Liver (tissue), 9 donors: ENCODE measurements around the gene PYDC1. TPM values are rescaled to one million over a fixed set of nuclear protein-coding genes. Genes with fewer than 3 reads are reported as not detected.

Experiments
- DNase-seq: peaks from one replicate; pipeline ENCODE4 v3.0.0-alpha.2; 2017; ENCODE audit warnings: low spot score
- H3K27ac ChIP-seq, 2 donors: one replicate each; pipeline ENCODE4 v1.7.0; 2013; ENCODE audit warnings: inconsistent platforms in 2 of 2, low read length in 2 of 2, control low read depth in 1 of 2, low read depth in 1 of 2, mild to moderate bottlenecking in 1 of 2
- H3K27me3 ChIP-seq, 4 donors: one replicate each; pipeline versions ENCODE4 v1.6.1 to v1.7.0; 2013; ENCODE audit warnings: low read length in 3 of 4, inconsistent platforms in 1 of 4, mild to moderate bottlenecking in 1 of 4, moderate library complexity in 1 of 4; ENCODE audit not compliant: control insufficient read depth in 4 of 4, insufficient read depth in 4 of 4
- H3K36me3 ChIP-seq, 4 donors: one replicate each; pipeline versions ENCODE4 v1.6.1 to v1.7.0; 2013; ENCODE audit warnings: low read length in 3 of 4, mild to moderate bottlenecking in 3 of 4, low read depth in 1 of 4, moderate library complexity in 1 of 4; ENCODE audit not compliant: control insufficient read depth in 4 of 4, insufficient read depth in 3 of 4
- H3K4me1 ChIP-seq, 4 donors: one replicate each; pipeline versions ENCODE4 v1.6.1 to v1.7.0; 2013; ENCODE audit warnings: low read length in 3 of 4, mild to moderate bottlenecking in 3 of 4, moderate library complexity in 1 of 4; ENCODE audit not compliant: control insufficient read depth in 4 of 4, insufficient read depth in 4 of 4
- H3K4me3 ChIP-seq, 3 donors: one replicate each; pipeline versions ENCODE4 v1.6.1 to v1.7.0; 2013; ENCODE audit warnings: low read length in 3 of 3, control low read depth in 1 of 3, low read depth in 1 of 3, mild to moderate bottlenecking in 1 of 3
- H3K9ac ChIP-seq, 2 donors: one replicate each; pipeline ENCODE4 v1.7.0; 2013; ENCODE audit warnings: low read length in 2 of 2, mild to moderate bottlenecking in 2 of 2, moderate library complexity in 2 of 2, control low read depth in 1 of 2, low read depth in 1 of 2
- H3K9me3 ChIP-seq, 4 donors: one replicate each; pipeline versions ENCODE4 v1.6.1 to v1.7.0; 2013; ENCODE audit warnings: low read length in 3 of 4; ENCODE audit not compliant: control insufficient read depth in 4 of 4
- ATF3 ChIP-seq: IDR thresholded peaks from 2 replicates; pipeline ENCODE4 v1.6.1; 2016; ENCODE audit warnings: antibody characterized with exemption
- CTCF ChIP-seq: fragments of 150-350 bp; IDR thresholded peaks from 2 replicates; pipeline ENCODE4 v1.5.1; 2017; ENCODE audit warnings: improper control_type of control experiment, low read depth, low read length; ENCODE audit not compliant: missing input control
- EGR1 ChIP-seq, 2 donors: IDR thresholded peaks; 2 replicates each; pipeline ENCODE4 v1.6.1; 2016 to 2018; ENCODE audit warnings: antibody characterized with exemption in 2 of 2, low read depth in 2 of 2
- FOXA2 ChIP-seq: IDR thresholded peaks from 2 replicates; pipeline ENCODE4 v1.6.1; 2016; ENCODE audit warnings: antibody characterized with exemption
- GABPA ChIP-seq, 2 donors: IDR thresholded peaks in 1 of 2; conservative IDR thresholded peaks in 1 of 2; 2 replicates each; pipeline ENCODE4 v1.6.1; 2016; ENCODE audit warnings: antibody characterized with exemption in 2 of 2, mild to moderate bottlenecking in 1 of 2, moderate library complexity in 1 of 2
- HNF4A ChIP-seq, 2 donors: conservative IDR thresholded peaks; 2 replicates each; pipeline ENCODE4 v1.6.1; 2016; ENCODE audit warnings: antibody characterized with exemption in 2 of 2, mild to moderate bottlenecking in 2 of 2
- HNF4G ChIP-seq: IDR thresholded peaks from 2 replicates; pipeline ENCODE4 v1.6.1; 2016; ENCODE audit warnings: antibody characterized with exemption
- JUND ChIP-seq, 2 donors: IDR thresholded peaks; 2 replicates each; pipeline ENCODE4 v1.6.1; 2016; ENCODE audit warnings: antibody characterized with exemption in 2 of 2
- RAD21 ChIP-seq, 2 donors: IDR thresholded peaks; 2 replicates each; pipeline ENCODE4 v1.6.1; 2016; ENCODE audit warnings: antibody characterized with exemption in 2 of 2, mild to moderate bottlenecking in 2 of 2
- REST ChIP-seq: IDR thresholded peaks from 2 replicates; pipeline ENCODE4 v1.6.1; 2016; ENCODE audit warnings: antibody characterized with exemption, mild to moderate bottlenecking
- SP1 ChIP-seq: IDR thresholded peaks from 2 replicates; pipeline ENCODE4 v1.6.1; 2018; ENCODE audit warnings: antibody characterized with exemption, mild to moderate bottlenecking
- TAF1 ChIP-seq: conservative IDR thresholded peaks from 2 replicates; pipeline ENCODE4 v1.6.1; 2016; ENCODE audit warnings: antibody characterized with exemption, mild to moderate bottlenecking
- ZBTB33 ChIP-seq: IDR thresholded peaks from 2 replicates; pipeline ENCODE4 v1.6.1; 2016; ENCODE audit warnings: antibody characterized with exemption
- WGBS: extraction: QIAGEN DNeasy Blood & Tissue Kit; methylation state at CpG from one replicate; pipeline ENCODE4 v1.1.7; 2013; 5-methylcytosine and 5-hydroxymethylcytosine counted together
- polyA plus RNA-seq, 2 donors: library from polyadenylated mRNA; stranded (reverse) in 1 of 2; unstranded in 1 of 2; fragments of 200-250 nt in 1 of 2; fragments of >200 nt in 1 of 2; fragmentation: Nextera tagmentation in 1 of 2; extraction: Ambion mirVana in 1 of 2; gene quantifications; one replicate each; pipeline versions ENCODE4 v1.2.1 to v1.2.3, GENCODE V29; 2013 to 2015
- total RNA-seq, 2 donors: library from RNA; depleted of rRNA; stranded (reverse); fragments of >200 nt; gene quantifications; one replicate each; pipeline ENCODE4 v1.2.3, GENCODE V29; 2014
- TF ChIP-seq, protein P1 (sequence below): IDR thresholded peaks from 2 replicates; pipeline ENCODE4 v1.6.1; 2016; ENCODE audit warnings: antibody characterized with exemption
- donor health status: healthy.
- donor health status: healthy.
- donor health status: healthy.
- donor health status: healthy.
- donor health status: healthy.

PYDC1 gene
- total and polyA plus RNA-seq, 4 donors = not detected

- no peak overlapping the region for H3K9ac ChIP-seq
- no peaks in the 10 kb centered on the region for H3K9me3 ChIP-seq
- no peak overlapping the region for H3K4me3 ChIP-seq
- no peaks in the 10 kb centered on the region for H3K27me3 ChIP-seq
- peaks cover 24 to 66% (median 58%) of the 10 kb centered on the region in 4 donors for H3K36me3 ChIP-seq
- no peaks in the 10 kb centered on the region for H3K4me1 ChIP-seq
- 94% methylated on average over 16 of the region's 16 CpGs for WGBS
- H3K27ac ChIP-seq = no peak overlapping the region
- no peak for DNase-seq
- no peak for TF ChIP-seq RAD21 (IDR thresholded peaks at IDR 0.05)
- TF ChIP-seq, protein P1, sequence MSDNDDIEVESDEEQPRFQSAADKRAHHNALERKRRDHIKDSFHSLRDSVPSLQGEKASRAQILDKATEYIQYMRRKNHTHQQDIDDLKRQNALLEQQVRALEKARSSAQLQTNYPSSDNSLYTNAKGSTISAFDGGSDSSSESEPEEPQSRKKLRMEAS = no peak
- no peak for TF ChIP-seq ZBTB33
- no peak for TF ChIP-seq HNF4A (conservative IDR thresholded peaks at IDR 0.05)
- TF ChIP-seq TAF1 = no peak
- TF ChIP-seq FOXA2 = no peak
- TF ChIP-seq EGR1 (IDR thresholded peaks at IDR 0.05; ENCODE audit: low read depth in 2 of 2) = no peak
- no peak for TF ChIP-seq CTCF
Measured at GRCh38 chr16:31192856-31193642, 23.9 kb downstream of the PYDC1 start.

- H3K36me3 ChIP-seq = peaks cover 24 to 78% (median 70%) of the 10 kb centered on the region in 4 donors
- no peak for TF ChIP-seq SP1
- TF ChIP-seq HNF4G = no peak
- no peak for TF ChIP-seq EGR1 (IDR thresholded peaks at IDR 0.05; ENCODE audit: low read depth in 2 of 2)
- TF ChIP-seq RAD21 (IDR thresholded peaks at IDR 0.05) = no peak
- no peak for TF ChIP-seq REST
- no peak for TF ChIP-seq ZBTB33
- TF ChIP-seq CTCF = no peak
- TF ChIP-seq GABPA (IDR thresholded peaks at IDR 0.05 in 1 of 2, conservative IDR thresholded peaks at IDR 0.05 in 1 of 2) = no peak
- no peak for TF ChIP-seq ATF3
- no peak for TF ChIP-seq JUND (IDR thresholded peaks at IDR 0.05)
- TF ChIP-seq, protein P1 = no peak
- no peak overlapping the region for H3K27ac ChIP-seq
- H3K9me3 ChIP-seq = no peaks in the 10 kb centered on the region
- H3K9ac ChIP-seq = no peak overlapping the region
- DNase-seq = no peak
- WGBS = 89% methylated on average over 5 of the region's 5 CpGs
- H3K4me3 ChIP-seq = no peak overlapping the region
- no peaks in the 10 kb centered on the region for H3K27me3 ChIP-seq
- H3K4me1 ChIP-seq = no peaks in the 10 kb centered on the region
Measured at GRCh38 chr16:31191697-31192428, 25.1 kb downstream of the PYDC1 start.
